ENCODE measurements around the gene SMYD3. TPM values are rescaled to one million over a fixed set of nuclear protein-coding genes. Genes with fewer than 3 reads are reported as not detected.

Gene SMYD3
- total and polyA plus RNA-seq, 2 of the 4 experiments (the other 2 are of a cell fraction): 26.5 to 37.6 TPM

DNA sequence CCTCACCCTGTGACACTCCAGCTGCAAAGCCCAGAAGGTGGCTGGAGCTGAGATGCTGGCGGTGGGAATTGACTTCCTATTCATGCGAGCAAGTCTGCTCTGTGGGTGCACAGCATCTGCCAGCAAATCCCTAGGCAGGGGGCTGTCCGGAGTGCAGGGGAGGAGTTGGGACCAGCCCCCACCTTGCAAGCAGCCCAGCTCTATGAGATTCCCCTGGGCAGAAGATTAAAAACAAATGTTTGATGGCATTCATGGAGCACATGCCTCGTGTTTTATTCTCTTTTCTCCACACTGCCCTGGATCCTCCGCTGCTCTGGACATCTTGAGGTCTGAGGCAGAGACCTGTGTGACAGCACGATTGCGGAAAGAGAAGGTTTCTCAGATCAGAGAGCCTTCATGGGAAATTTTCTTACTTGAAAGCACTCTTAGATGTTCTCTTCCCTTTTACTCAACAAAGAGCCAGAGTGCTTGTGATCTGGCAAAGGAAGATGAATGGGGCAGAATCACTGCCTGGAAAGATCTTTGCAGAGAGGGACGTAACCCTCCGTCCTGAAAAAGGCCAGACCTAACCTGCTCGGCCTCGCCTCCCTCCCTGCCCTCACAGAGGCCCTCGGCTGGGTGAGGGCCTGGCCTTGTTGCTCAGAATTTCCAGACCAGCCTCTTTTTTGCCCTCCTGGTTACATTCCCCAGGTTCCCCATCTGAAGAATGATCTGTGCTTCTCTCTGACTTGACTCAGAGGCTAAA lies 755.2 kb downstream of the SMYD3 start:
- dilution Hi-C loops (cut with HindIII; ENCODE audit: low sequenced_read_pairs, unreplicated experiment): no loop called here
- H2AK9ac ChIP-seq (replicated peaks; ENCODE audit: low read depth, low read length, poor library complexity): no peak overlapping the region
- H4K5ac ChIP-seq (ENCODE audit: low read depth, low read length): peak overlapping the region; percentile 40
- H4K91ac ChIP-seq (ENCODE audit: insufficient read depth, low read depth, low read length): peak overlapping the region; percentile 65; the same call in 1 of the 2 replicates
- peak overlapping the region; percentile 47; the same call in 1 of the 2 replicates for H3K18ac ChIP-seq (ENCODE audit: low read depth, low read length)
- 0 out of 2 replicates have a peak overlapping the region, but pooled peaks have one; percentile 39 for H3K4ac ChIP-seq (ENCODE audit: low read depth, low read length)
- DNase-seq (no peak), ATAC-seq (ENCODE audit: low read depth) (peak; percentile 24; the same call in 1 of the 2 replicates)
- no peaks in the 10 kb centered on the region for H3K36me3 ChIP-seq (ENCODE audit: control insufficient read depth, insufficient read depth, low read length)
- peak overlapping the region; percentile 13; the same call in 1 of the 2 replicates for H3K14ac ChIP-seq (replicated peaks; ENCODE audit: low read depth, low read length)
- POLR2A ChIA-PET (ENCODE audit: unreplicated experiment): no interaction called here
- H3K9ac ChIP-seq (ENCODE audit: low read depth, low read length): no peak overlapping the region
- in situ Hi-C loops (cut with MboI; ENCODE audit: low sequenced_read_pairs): no loop called here
- H2AK5ac ChIP-seq (ENCODE audit: low read depth, low read length): peak overlapping the region; percentile 87
- no peak overlapping the region for H3K4me3 ChIP-seq (ENCODE audit: insufficient read depth, low read depth, low read length)
- peak overlapping the region; percentile 25 for H2AFZ ChIP-seq (replicated peaks; ENCODE audit: low read length, poor library complexity)
- BruUV-seq (replicated peaks): no TSS peak
- H3K79me1 ChIP-seq (ENCODE audit: low read depth in 1 of 2, low read length in 2 of 2): no peaks in the 10 kb centered on the region
- H3K4me2 ChIP-seq (ENCODE audit: low read depth, low read length): no peak overlapping the region
- intact Hi-C loops (cut with micrococcal nuclease): no loop called here
- no peak overlapping the region for H2BK15ac ChIP-seq (ENCODE audit: low read depth, low read length)
- 77% methylated on average over 3 of the region's 12 CpGs; no CpG with 5 or more reads in 1 of the 2 experiments for WGBS, 2 experiments (ENCODE audit: extremely low coverage in 2 of 2, insufficient read length in 1 of 2)
- CTCF ChIA-PET: no interaction called here
- 0 out of 2 replicates have a peak overlapping the region, but pooled peaks have one; percentile 7 for H3K27ac ChIP-seq (ENCODE audit: insufficient read depth, low read length)
- peaks cover 3% of the 10 kb centered on the region; the same call in 1 of the 2 replicates for H3K4me1 ChIP-seq (ENCODE audit: control insufficient read depth, insufficient read depth, low read length)
- H3K9me3 ChIP-seq (ENCODE audit: control insufficient read depth, insufficient read depth, low read length): peaks cover 6% of the 10 kb centered on the region
- no peak overlapping the region for H2BK20ac ChIP-seq (ENCODE audit: low read depth, low read length)
- H3K56ac ChIP-seq (ENCODE audit: extremely low read depth, insufficient read depth, low read length): no peak overlapping the region
- no peak for TF ChIP-seq FOS (IDR thresholded peaks at IDR 0.05; ENCODE audit: low read depth, low read length)
- no peak for TF ChIP-seq RFX5 (IDR thresholded peaks at IDR 0.05; ENCODE audit: low read depth, low read length)
- TF ChIP-seq MAZ (IDR thresholded peaks at IDR 0.05; ENCODE audit: borderline replicate concordance, low read depth, low read length): no peak
- TF ChIP-seq RCOR1 (IDR thresholded peaks at IDR 0.05; ENCODE audit: insufficient replicate concordance, low read length): no peak
- no peak for TF ChIP-seq POLR2A (IDR thresholded peaks at IDR 0.05; ENCODE audit: low read depth, low read length)
- TF ChIP-seq BHLHE40 (IDR thresholded peaks at IDR 0.05; ENCODE audit: low read depth, low read length): no peak
- TF ChIP-seq, protein P1, sequence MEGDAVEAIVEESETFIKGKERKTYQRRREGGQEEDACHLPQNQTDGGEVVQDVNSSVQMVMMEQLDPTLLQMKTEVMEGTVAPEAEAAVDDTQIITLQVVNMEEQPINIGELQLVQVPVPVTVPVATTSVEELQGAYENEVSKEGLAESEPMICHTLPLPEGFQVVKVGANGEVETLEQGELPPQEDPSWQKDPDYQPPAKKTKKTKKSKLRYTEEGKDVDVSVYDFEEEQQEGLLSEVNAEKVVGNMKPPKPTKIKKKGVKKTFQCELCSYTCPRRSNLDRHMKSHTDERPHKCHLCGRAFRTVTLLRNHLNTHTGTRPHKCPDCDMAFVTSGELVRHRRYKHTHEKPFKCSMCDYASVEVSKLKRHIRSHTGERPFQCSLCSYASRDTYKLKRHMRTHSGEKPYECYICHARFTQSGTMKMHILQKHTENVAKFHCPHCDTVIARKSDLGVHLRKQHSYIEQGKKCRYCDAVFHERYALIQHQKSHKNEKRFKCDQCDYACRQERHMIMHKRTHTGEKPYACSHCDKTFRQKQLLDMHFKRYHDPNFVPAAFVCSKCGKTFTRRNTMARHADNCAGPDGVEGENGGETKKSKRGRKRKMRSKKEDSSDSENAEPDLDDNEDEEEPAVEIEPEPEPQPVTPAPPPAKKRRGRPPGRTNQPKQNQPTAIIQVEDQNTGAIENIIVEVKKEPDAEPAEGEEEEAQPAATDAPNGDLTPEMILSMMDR (conservative IDR thresholded peaks at IDR 0.05; ENCODE audit: low read depth, low read length): no peak
- no peak for TF ChIP-seq MAFK (IDR thresholded peaks at IDR 0.05; ENCODE audit: low read depth, low read length)
- TF ChIP-seq RAD21 (IDR thresholded peaks at IDR 0.05; ENCODE audit: low read length): no peak
- TF ChIP-seq CHD1 (IDR thresholded peaks at IDR 0.05; ENCODE audit: low read depth, low read length): no peak
- TF ChIP-seq, protein P2, sequence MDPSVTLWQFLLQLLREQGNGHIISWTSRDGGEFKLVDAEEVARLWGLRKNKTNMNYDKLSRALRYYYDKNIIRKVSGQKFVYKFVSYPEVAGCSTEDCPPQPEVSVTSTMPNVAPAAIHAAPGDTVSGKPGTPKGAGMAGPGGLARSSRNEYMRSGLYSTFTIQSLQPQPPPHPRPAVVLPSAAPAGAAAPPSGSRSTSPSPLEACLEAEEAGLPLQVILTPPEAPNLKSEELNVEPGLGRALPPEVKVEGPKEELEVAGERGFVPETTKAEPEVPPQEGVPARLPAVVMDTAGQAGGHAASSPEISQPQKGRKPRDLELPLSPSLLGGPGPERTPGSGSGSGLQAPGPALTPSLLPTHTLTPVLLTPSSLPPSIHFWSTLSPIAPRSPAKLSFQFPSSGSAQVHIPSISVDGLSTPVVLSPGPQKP (IDR thresholded peaks at IDR 0.05; ENCODE audit: borderline replicate concordance, low read depth, low read length): no peak
- TF ChIP-seq CEBPB (IDR thresholded peaks at IDR 0.05; ENCODE audit: low read depth, low read length): no peak
- no peak for TF ChIP-seq NFE2L2 (IDR thresholded peaks at IDR 0.05; ENCODE audit: low read depth, low read length)
- no peaks in the 10 kb centered on the region for H4K20me1 ChIP-seq (ENCODE audit: insufficient read depth, low read length)
- no peaks in the 10 kb centered on the region for H3K27me3 ChIP-seq (ENCODE audit: control insufficient read depth, insufficient read depth, low read length)
- H3K9me1 ChIP-seq (ENCODE audit: insufficient read depth, low read length): no peaks in the 10 kb centered on the region
- H4K8ac ChIP-seq (ENCODE audit: low read depth in 2 of 2, low read length in 2 of 2): peak overlapping the region; percentile 44 to 47; a peak in 1 of 4 replicates
- H3K23ac ChIP-seq (ENCODE audit: low read depth, low read length): no peak overlapping the region
- H2BK120ac ChIP-seq (ENCODE audit: low read depth, low read length): peak overlapping the region; percentile 14; the same call in 1 of the 2 replicates
- H2BK5ac ChIP-seq (ENCODE audit: low read depth, low read length, poor library complexity, severe bottlenecking): no peak overlapping the region
